Adrenal gland (tissue), 12 donors: ENCODE results near the gene SYNE4. TPM values are rescaled to one million over a fixed set of nuclear protein-coding genes. Genes with fewer than 3 reads are reported as not detected.
A peak's percentile ranks its signal among the peaks of the same experiment; 100 is the strongest.

Experiments used
- DNase-seq, 7 donors: peaks; one replicate each; pipeline ENCODE4 v3.0.0-alpha.2; 2019 to 2020
- H3K27ac ChIP-seq, 5 donors: fragments of 200-600 bp; sonication (generic) in 4 of 5; 1 replicate in 3 of 5; 2 replicates in 2 of 5; pipeline versions ENCODE4 v1.5.1 to v1.8.0; 2016 to 2020; ENCODE audit warnings: mild to moderate bottlenecking in 1 of 5
- H3K27me3 ChIP-seq: fragments of 200-600 bp; 2 replicates; pipeline ENCODE4 v1.8.0; 2021
- H3K36me3 ChIP-seq, 2 donors: fragments of 200-600 bp; replicated peaks in 1 of 2; 1 replicate in 1 of 2; 2 replicates in 1 of 2; pipeline versions ENCODE4 v1.5.1 to v1.8.0; 2018 to 2022
- H3K4me1 ChIP-seq, 2 donors: fragments of 200-600 bp; replicated peaks in 1 of 2; 1 replicate in 1 of 2; 2 replicates in 1 of 2; pipeline versions ENCODE4 v1.5.1 to v1.8.0; 2018 to 2021
- H3K4me3 ChIP-seq, 4 donors: fragments of 200-600 bp; sonication (generic) in 3 of 4; one replicate each; pipeline ENCODE4 v1.5.1; 2016 to 2018
- H3K9me3 ChIP-seq, 3 donors: fragments of 200-600 bp; sonication (generic) in 1 of 3; replicated peaks in 1 of 3; 1 replicate in 2 of 3; 2 replicates in 1 of 3; pipeline versions ENCODE4 v1.5.1 to v1.8.0; 2016 to 2021
- POLR2A ChIP-seq, 2 donors: fragments of 450-650 bp; IDR thresholded peaks; one replicate each; pipeline ENCODE4 v1.6.1; 2017; ENCODE audit warnings: antibody characterized with exemption in 2 of 2, mild to moderate bottlenecking in 2 of 2, moderate library complexity in 1 of 2
- WGBS, 4 donors: extraction: QIAGEN DNeasy Blood & Tissue Kit in 2 of 4; methylation state at CpG; one replicate each; pipeline versions ENCODE4 v1.1.5 to v1.1.7; 2013 to 2017; 5-methylcytosine and 5-hydroxymethylcytosine counted together
- intact Hi-C, 2 donors: fragments of 100-400 bp; cut with DNase I; formaldehyde crosslinking; loops; one replicate each; pipeline versions ENCODE4 v1.14.1 to v1.15.0; 2022 to 2023
- polyA plus RNA-seq, 3 donors: library from polyadenylated mRNA; stranded (reverse); fragments of 200-250 nt in 2 of 3; fragments of 350-450 nt in 1 of 3; fragmentation: Illumina TruSeq in 1 of 3; extraction: RNeasy Lipid Tissue Mini Kit (QIAGEN cat#74804) in 1 of 3; gene quantifications; one replicate each; pipeline ENCODE4 v1.2.3, GENCODE V29; 2013 to 2014
- total RNA-seq, 9 donors: library from RNA; depleted of rRNA in 4 of 9; stranded (reverse); fragments of >200 nt in 4 of 9; fragments of 120-200 nt in 1 of 9; fragmentation: NEBNext Ultra II Directional in 1 of 9; extraction: Animal tissue kit (Norgen Biotek cat#: 25700) in 1 of 9; gene quantifications; one replicate each; pipeline versions ENCODE4 v1.1.0 to v1.2.4, GENCODE V29; 2013 to 2023
- TF ChIP-seq, protein P1 (sequence below), 6 experiments: fragments of 450-650 bp in 4 of 6; fragments of 200-600 bp in 2 of 6; sonication (generic) in 1 of 6; IDR thresholded peaks; 1 replicate in 5 of 6; 2 replicates in 1 of 6; pipeline versions ENCODE4 v1.5.1 to v1.8.0; 2016 to 2021; ENCODE audit warnings: antibody characterized with exemption in 6 of 6, mild to moderate bottlenecking in 2 of 6, moderate library complexity in 1 of 6
- donor health status: healthy with polysubstance abuse.
- donor health status: Bipolar disorder and iron deficiency.
- donor health status: DM: yes; HTN: yes; CAD: no.
- donor health status: DM: no; HTN: no; CAD: no.
- donor health status: DM: no; HTN: no; CAD: no.
- donor health status: DM: yes; HTN: yes; CAD: no.

Gene SYNE4
- total and polyA plus RNA-seq, 12 donors: 0.14 to 3.0 (median 0.46) TPM; not detected in 3

DNA sequence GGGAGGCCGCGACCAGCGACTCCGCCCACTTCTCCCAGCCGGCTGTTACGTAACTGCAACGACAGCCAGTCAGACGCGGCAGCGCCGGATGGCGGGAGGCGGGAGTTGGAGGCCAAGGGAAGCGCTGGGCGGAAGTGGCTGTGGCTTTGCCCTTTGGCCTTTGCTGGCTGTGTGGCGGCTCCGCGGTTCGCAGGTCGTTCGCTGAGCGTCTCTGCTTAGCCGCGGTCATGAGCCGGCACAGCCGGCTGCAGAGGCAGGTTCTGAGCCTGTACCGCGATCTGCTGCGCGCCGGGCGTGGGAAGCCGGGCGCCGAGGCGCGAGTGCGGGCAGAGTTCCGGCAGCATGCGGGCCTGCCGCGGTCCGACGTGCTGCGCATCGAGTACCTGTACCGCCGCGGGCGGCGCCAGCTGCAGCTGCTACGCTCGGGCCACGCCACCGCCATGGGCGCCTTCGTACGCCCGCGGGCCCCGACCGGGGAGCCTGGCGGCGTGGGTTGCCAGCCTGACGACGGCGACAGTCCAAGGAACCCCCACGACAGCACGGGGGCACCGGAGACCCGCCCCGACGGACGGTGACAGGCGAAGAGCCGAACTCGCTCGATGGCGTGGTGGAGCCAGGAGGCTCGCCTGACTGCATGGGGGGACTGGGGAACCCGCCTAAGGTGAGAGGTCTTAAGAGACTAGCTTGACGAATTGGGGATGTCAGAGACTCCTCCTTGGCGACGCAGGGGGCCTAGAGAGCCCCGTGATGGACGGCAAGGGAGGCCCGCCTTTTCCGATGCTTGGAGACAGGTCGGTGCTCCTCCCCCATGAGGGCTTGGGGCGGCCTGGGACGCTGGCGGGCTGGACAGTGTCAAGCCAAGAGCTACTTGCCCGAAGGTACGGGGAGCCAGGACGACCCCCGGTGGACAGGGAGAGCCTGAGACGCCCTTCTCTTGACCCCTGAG is 13.3 kb downstream of the SYNE4 start, which contains the start of gene SDHAF1:
TSS of gene SDHAF1 (plus strand) at position 141 of the 946 bp plus-strand sequence. CDS start at position 228, 87 bp downstream.
- DNase-seq: peak; percentile 96 to 98 (median 97)
- Histone ChIP-seq H3K9me3 (no peaks in the 10 kb centered on the region), H3K27ac (peak within 1 kb of the TSS in 4 of 5 donors; percentile 55 to 90 (median 77)), H3K27me3 (no peaks in the 10 kb centered on the region), H3K4me1 (peaks cover 24 to 34% of the 10 kb centered on the region in 2 donors), H3K4me3 (peak within 1 kb of the TSS; percentile 6 to 89 (median 70)), H3K36me3 (peaks cover 0 to 5% of the 10 kb centered on the region in 2 donors)
- 0 to 2% (median 2%) methylated on average over 5 to 96 of the region's 97 CpGs for WGBS, 4 donors
- intact Hi-C loops: no loop called here
- TF ChIP-seq, protein P1, sequence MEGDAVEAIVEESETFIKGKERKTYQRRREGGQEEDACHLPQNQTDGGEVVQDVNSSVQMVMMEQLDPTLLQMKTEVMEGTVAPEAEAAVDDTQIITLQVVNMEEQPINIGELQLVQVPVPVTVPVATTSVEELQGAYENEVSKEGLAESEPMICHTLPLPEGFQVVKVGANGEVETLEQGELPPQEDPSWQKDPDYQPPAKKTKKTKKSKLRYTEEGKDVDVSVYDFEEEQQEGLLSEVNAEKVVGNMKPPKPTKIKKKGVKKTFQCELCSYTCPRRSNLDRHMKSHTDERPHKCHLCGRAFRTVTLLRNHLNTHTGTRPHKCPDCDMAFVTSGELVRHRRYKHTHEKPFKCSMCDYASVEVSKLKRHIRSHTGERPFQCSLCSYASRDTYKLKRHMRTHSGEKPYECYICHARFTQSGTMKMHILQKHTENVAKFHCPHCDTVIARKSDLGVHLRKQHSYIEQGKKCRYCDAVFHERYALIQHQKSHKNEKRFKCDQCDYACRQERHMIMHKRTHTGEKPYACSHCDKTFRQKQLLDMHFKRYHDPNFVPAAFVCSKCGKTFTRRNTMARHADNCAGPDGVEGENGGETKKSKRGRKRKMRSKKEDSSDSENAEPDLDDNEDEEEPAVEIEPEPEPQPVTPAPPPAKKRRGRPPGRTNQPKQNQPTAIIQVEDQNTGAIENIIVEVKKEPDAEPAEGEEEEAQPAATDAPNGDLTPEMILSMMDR (IDR thresholded peaks at IDR 0.05): no peak
- peak; percentile 57 to 79 for TF ChIP-seq POLR2A (IDR thresholded peaks at IDR 0.05)

DNA sequence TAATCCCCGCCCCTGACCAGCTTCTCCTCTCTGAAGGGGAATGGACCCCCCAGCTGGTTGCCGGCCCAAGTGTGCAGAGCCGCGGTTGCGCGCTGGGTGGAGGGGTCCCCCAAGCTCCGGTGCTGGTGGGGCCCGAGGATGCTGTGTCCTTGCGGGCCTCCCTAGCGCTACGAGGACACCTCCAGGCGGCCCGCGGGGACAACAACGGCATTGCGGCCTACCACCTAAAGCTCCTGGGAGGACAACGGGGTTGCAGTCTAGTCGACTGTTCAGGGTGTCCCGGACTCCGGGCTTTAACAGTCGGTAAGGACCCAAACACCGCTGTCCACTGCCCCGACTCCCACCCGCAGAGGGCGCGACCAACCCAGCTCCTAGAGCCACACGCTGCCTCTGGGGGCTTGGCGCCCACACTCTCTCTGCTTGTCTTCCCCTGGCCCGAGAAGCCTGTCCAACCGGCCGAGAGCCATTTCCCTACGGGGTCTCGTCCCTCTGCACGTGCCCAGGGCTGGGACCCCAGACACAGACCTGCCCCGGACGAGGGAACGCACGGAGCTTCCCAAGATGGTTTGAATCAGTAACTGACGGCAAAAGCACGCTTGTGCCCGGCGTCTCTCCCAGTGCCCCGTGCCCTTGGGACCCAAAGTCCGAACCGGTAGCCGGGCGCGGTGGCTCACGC is 14.6 kb downstream of the SYNE4 start:
- H3K4me3 ChIP-seq: peak overlapping the region in 1 of 4 donors; percentile 89
- DNase-seq: peak in 3 of 7 donors; percentile 13 to 62 (median 29)
- peaks cover 0 to 5% of the 10 kb centered on the region in 2 donors for H3K36me3 ChIP-seq
- intact Hi-C loops: no loop called here
- H3K9me3 ChIP-seq: no peaks in the 10 kb centered on the region
- WGBS, 4 donors: 26 to 41% (median 32%) methylated on average over 20 to 49 of the region's 49 CpGs
- H3K4me1 ChIP-seq: peaks cover 20 to 24% of the 10 kb centered on the region in 2 donors
- H3K27ac ChIP-seq: no peak overlapping the region
- H3K27me3 ChIP-seq: no peaks in the 10 kb centered on the region
- no peak for TF ChIP-seq POLR2A (IDR thresholded peaks at IDR 0.05)
- TF ChIP-seq, protein P1 (IDR thresholded peaks at IDR 0.05): no peak

DNA sequence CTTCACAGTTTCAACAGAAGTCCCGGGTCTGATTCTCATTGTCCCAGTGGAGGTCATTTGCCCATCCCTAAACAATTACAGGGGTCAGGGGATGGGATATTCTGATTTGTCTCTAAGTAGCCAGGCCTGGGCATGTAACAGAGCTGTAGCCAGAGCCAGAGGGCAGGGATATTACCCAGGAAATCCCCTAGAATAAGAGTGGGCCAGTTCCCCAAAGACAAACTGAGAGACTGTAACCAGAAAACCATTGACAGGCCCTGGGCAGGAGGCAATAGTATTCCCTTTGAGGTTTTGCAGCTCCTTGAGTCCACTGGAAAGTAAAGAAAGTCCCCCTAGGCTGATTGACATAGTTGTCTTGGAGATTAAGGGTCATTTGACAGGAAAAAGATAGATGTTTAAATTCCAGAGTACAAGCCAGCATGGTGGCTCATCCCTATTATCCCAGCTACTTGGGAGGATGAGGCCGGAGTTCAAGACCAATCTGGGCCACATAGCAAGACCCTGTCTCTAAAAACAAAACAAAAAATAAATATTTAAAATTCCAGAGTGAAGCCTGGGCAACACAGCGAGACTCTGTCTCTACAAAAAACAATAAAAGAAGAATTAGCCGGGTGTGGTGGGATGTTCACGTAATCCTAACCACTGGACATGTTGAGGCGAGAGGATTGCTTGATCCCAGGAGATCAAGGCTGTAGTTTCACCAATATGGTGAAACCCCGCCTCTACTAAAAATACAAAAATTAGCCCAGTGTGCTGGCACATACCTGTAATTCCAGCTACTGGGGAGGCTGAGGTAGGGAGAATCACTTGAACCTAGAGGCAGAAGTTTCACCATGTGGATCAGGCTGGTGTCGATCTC is 15.5 kb downstream of the SYNE4 start:
- peaks cover 0 to 3% of the 10 kb centered on the region in 2 donors for H3K36me3 ChIP-seq
- H3K4me3 ChIP-seq: no peak overlapping the region
- no peaks in the 10 kb centered on the region for H3K9me3 ChIP-seq
- H3K27me3 ChIP-seq: no peaks in the 10 kb centered on the region
- no peak for TF ChIP-seq POLR2A (IDR thresholded peaks at IDR 0.05)
- TF ChIP-seq, protein P1 (IDR thresholded peaks at IDR 0.05): no peak
- intact Hi-C loops: no loop called here
- H3K27ac ChIP-seq: no peak overlapping the region
- H3K4me1 ChIP-seq: peaks cover 20 to 21% of the 10 kb centered on the region in 2 donors
- 83 to 95% (median 91%) methylated on average over 8 of the region's 8 CpGs for WGBS, 4 donors
- DNase-seq: no peak
